SKM-1 treated with dmso at 0.1 percent for 144 hours (cell line): ENCODE data around the gene NDOR1.
A peak's percentile ranks its signal among the peaks of the same experiment; 100 is the strongest.

Experiments used
- DNase-seq: peaks from one replicate; lab custom pipeline; 2025; ENCODE audit not compliant: unreplicated experiment; lab: John Stamatoyannopoulos, UW

NDOR1 gene

GRCh38 chr9:137182836-137183235 is 22.7 kb upstream of the NDOR1 start:
- DNase-seq = no peak

- no peak for DNase-seq
Observed at GRCh38 chr9:137183980-137184595, 21.4 kb upstream of the NDOR1 start.

GRCh38 chr9:137184881-137185660 is 20.4 kb upstream of the NDOR1 start:
- no peak for DNase-seq

GRCh38 chr9:137185921-137186320 is 19.6 kb upstream of the NDOR1 start:
- no peak for DNase-seq

- DNase-seq = no peak
Observed at GRCh38 chr9:137186385-137186784, 19.1 kb upstream of the NDOR1 start.

- no peak for DNase-seq
Observed at GRCh38 chr9:137187386-137187785, 18.1 kb upstream of the NDOR1 start.

GRCh38 chr9:137188086-137188489 is 17.4 kb upstream of the NDOR1 start:
- DNase-seq = no peak

- peak; percentile 82 for DNase-seq
Observed at GRCh38 chr9:137188490-137189296, 16.8 kb upstream of the NDOR1 start, which contains the start of the genes ANAPC2 and SSNA1. Gene ANAPC2 (minus strand): TSS chr9:137188560. CDS start chr9:137188532, 28 bp downstream. Gene SSNA1 (plus strand): TSS chr9:137188676. CDS start chr9:137188727, 51 bp downstream.

- no peak for DNase-seq
Observed at GRCh38 chr9:137189297-137190295, 15.9 kb upstream of the NDOR1 start.

GRCh38 chr9:137190315-137190856 is 15.1 kb upstream of the NDOR1 start:
- no peak for DNase-seq

GRCh38 chr9:137191245-137191644 is 14.3 kb upstream of the NDOR1 start:
- no peak for DNase-seq

GRCh38 chr9:137191691-137192447 is 13.6 kb upstream of the NDOR1 start:
- no peak for DNase-seq

- no peak for DNase-seq
Observed at GRCh38 chr9:137192448-137192780, 13.1 kb upstream of the NDOR1 start.

- DNase-seq = no peak
Observed at GRCh38 chr9:137192859-137193258, 12.6 kb upstream of the NDOR1 start.

GRCh38 chr9:137193771-137194170 is 11.7 kb upstream of the NDOR1 start:
- no peak for DNase-seq

- DNase-seq = no peak
Observed at GRCh38 chr9:137194388-137194787, 11.1 kb upstream of the NDOR1 start.

- no peak for DNase-seq
Observed at GRCh38 chr9:137194909-137195308, 10.6 kb upstream of the NDOR1 start.

- no peak for DNase-seq
Observed at GRCh38 chr9:137195525-137196220, 9.8 kb upstream of the NDOR1 start.
